ENCODE measurements around the gene RHEB. TPM values are rescaled to one million over a fixed set of nuclear protein-coding genes. Genes with fewer than 3 reads are reported as not detected.
"Not testable (repeated sequence)": the region's sequence is repeated elsewhere in the genome, so short reads cannot be mapped to it uniquely, and the experiment has no call there.

RHEB gene
- total and polyA plus RNA-seq, 7 donors = 98.0 to 248 (median 167) TPM

- Histone ChIP-seq H3K36me3 (ENCODE audit: insufficient read depth in 1 of 2, low read depth in 1 of 2) (no peaks in the 10 kb centered on the region), H3K4me1 (no peaks in the 10 kb centered on the region), H3K27me3 (ENCODE audit: insufficient read depth in 3 of 3, low read length in 2 of 3) (no peaks in the 10 kb centered on the region), H3K4me3 (no peak overlapping the region), H3K27ac (no peak overlapping the region), H3K9me3 (no peaks in the 10 kb centered on the region)
- intact Hi-C loops (cut with DNase I) = loop anchor here in 1 of 2 donors (5.0 to 10.0 kb wide), 2 partner anchors 72 to 160 kb away; no protein-coding TSS in a partner anchor
- DNase-seq (no peak), ATAC-seq (no peak)
- no peak for TF ChIP-seq CTCF (IDR thresholded peaks at IDR 0.05)
- WGBS, 3 donors = 68 to 95% (median 93%) methylated on average over 2 of the region's 2 CpGs
Measured at GRCh38 chr7:151524845-151525244, 5.2 kb upstream of the RHEB start.

GRCh38 chr7:151524331-151524730, 4.6 kb upstream of the RHEB start:
- WGBS, 3 donors = 69 to 82% (median 74%) methylated on average over 8 of the region's 8 CpGs
- Histone ChIP-seq H3K27ac (no peak overlapping the region), H3K9me3 (no peaks in the 10 kb centered on the region), H3K4me3 (no peak overlapping the region), H3K27me3 (ENCODE audit: insufficient read depth in 3 of 3, low read length in 2 of 3) (no peaks in the 10 kb centered on the region), H3K4me1 (no peaks in the 10 kb centered on the region), H3K36me3 (ENCODE audit: insufficient read depth in 1 of 2, low read depth in 1 of 2) (no peaks in the 10 kb centered on the region)
- DNase-seq (no peak), ATAC-seq (no peak)
- no peak for TF ChIP-seq CTCF (IDR thresholded peaks at IDR 0.05)
- intact Hi-C loops (cut with DNase I) = loop anchor here in 1 of 2 donors (5.0 to 10.0 kb wide), 2 partner anchors 73 to 160 kb away; no protein-coding TSS in a partner anchor

GRCh38 chr7:151520419-151521261, 945 bp upstream of the RHEB start:
- no peak for TF ChIP-seq CTCF (IDR thresholded peaks at IDR 0.05)
- 8 to 9% (median 9%) methylated on average over 48 to 55 of the region's 55 CpGs for WGBS, 3 donors
- intact Hi-C loops (cut with DNase I) = loop anchor here in 1 of 2 donors (5.0 to 10.0 kb wide), 2 partner anchors 77 to 156 kb away; no protein-coding TSS in a partner anchor
- Histone ChIP-seq H3K27ac (peak overlapping the region; percentile 86), H3K27me3 (ENCODE audit: insufficient read depth in 3 of 3, low read length in 2 of 3) (no peaks in the 10 kb centered on the region), H3K9me3 (no peaks in the 10 kb centered on the region), H3K4me3 (peak overlapping the region; percentile 85), H3K4me1 (peaks cover 13% of the 10 kb centered on the region), H3K36me3 (ENCODE audit: insufficient read depth in 1 of 2, low read depth in 1 of 2) (no peaks in the 10 kb centered on the region)
- ATAC-seq (peak; percentile 18 to 36 (median 28)), DNase-seq (peak; percentile 60 to 80)

- H3K36me3 ChIP-seq (ENCODE audit: insufficient read depth in 1 of 2, low read depth in 1 of 2); H3K27me3 ChIP-seq (ENCODE audit: insufficient read depth in 3 of 3, low read length in 2 of 3); intact Hi-C loops (cut with DNase I); H3K9me3 ChIP-seq: not testable (repeated sequence)
- WGBS, 3 donors = 0 to 1% (median 1%) methylated on average over 43 to 113 of the region's 118 CpGs
- H3K27ac ChIP-seq = peak overlapping the region; percentile 99
- H3K4me3 ChIP-seq = peak overlapping the region; percentile 85
- DNase-seq (peak; percentile 59 to 84), ATAC-seq (peak; percentile 76 to 81 (median 78))
- H3K4me1 ChIP-seq = peaks cover 27% of the 10 kb centered on the region
Measured at GRCh38 chr7:151518947-151519764, 539 bp downstream of the RHEB start.
